GM10266 (cell line): Measurements from ENCODE around the gene S1PR3.

Experiments used
- DNase-seq: peaks from one replicate; pipeline ENCODE4 v3.0.0; 2012; ENCODE audit errors: extremely low spot score
- CTCF ChIP-seq: IDR thresholded peaks from 2 replicates; pipeline ENCODE4 v1.5.1; 2012; ENCODE audit warnings: mild to moderate bottlenecking, low read depth; ENCODE audit not compliant: control insufficient read depth, insufficient read depth; ENCODE audit errors: missing control alignments

S1PR3 gene

GRCh38 chr9:88971131-88971960 lies 19.9 kb upstream of the S1PR3 start:
- no peak for DNase-seq
- no peak for TF ChIP-seq CTCF

DNA sequence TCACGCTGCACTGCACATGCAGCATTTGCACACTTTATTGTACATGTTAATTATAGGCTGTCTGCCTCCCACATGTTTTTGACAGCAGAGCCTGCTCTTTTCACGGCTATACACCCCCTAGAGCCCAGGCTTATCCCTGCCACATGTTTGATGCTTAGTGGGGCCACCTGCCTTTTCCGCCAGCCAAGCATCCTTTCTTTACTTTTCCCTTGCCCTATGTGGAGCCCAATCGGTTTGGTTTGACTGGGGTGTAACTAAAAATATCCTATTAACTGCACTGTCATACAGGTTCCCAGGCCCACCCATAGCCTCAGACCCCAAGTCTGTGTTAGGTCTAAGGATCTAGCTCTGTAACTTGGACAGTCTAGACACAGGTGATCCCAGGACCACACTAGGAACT lies 18.9 kb upstream of the S1PR3 start:
- TF ChIP-seq CTCF: no peak
- no peak for DNase-seq

GRCh38 chr9:88973281-88974045 lies 17.8 kb upstream of the S1PR3 start:
- no peak for TF ChIP-seq CTCF
- DNase-seq: no peak

GRCh38 chr9:88974641-88975040 lies 16.6 kb upstream of the S1PR3 start:
- TF ChIP-seq CTCF: no peak

DNA sequence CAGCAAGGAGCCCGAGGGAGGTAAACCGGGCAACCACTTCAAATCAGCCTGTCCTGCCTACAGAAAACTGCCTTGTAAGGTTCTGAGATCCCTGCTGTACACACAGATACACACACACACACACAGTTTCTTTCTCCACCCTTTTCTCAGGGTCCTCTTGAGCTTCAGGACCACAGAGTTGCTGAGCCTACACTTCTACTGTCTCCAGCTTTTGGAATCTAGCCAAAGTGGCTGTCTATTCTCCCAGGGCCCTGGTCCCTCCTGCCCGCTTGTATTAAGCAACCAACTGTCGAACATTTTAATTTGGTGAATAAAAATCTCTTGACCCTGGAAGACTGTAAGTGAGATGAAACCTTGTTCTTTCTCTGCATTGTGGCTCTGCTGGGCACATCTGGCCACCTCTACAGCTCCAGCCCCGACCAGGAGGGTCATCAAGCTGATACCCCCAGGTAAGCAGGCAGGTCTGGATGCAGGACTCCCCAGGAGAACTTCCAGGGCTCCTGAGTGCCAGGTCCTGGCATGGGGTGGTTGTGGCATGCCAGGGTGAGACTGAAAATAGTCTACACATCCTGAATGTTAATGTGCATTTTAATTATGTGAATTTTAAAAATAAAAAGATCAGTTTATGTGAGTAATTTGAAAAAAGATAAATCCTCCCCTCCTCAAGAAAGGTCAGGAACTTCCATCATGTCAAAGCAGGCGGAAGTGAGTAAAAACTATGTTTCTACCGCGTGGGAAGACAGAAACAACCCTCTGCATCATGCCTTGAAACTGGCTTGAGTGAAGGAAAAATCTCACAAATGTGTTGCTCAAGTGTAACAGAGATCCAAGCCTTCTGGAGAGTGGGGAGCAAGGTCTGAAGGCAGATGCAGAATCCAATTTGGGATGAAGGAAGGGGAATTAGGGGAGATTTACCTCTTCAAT lies 15.0 kb upstream of the S1PR3 start:
- no peak for TF ChIP-seq CTCF

More at GRCh38 chr9:88974641-88975040, 16.6 kb upstream of the S1PR3 start:
- no peak for DNase-seq

GRCh38 chr9:88976890-88977257 lies 14.4 kb upstream of the S1PR3 start:
- TF ChIP-seq CTCF: no peak

More for the DNA sequence above, 15.0 kb upstream of the S1PR3 start:
- DNase-seq: no peak

More at GRCh38 chr9:88976890-88977257, 14.4 kb upstream of the S1PR3 start:
- DNase-seq: no peak
